ENCODE measurements around the gene CDC42EP3. TPM values are rescaled to one million over a fixed set of nuclear protein-coding genes. Genes with fewer than 3 reads are reported as not detected.

Gene CDC42EP3
- total RNA-seq, 2 donors from 2014 or later: 42.2 to 57.4 TPM

- no peaks in the 10 kb centered on the region for H3K27me3 ChIP-seq (replicated peaks; ENCODE audit: insufficient read depth)
- no peaks in the 10 kb centered on the region for H3K36me3 ChIP-seq
- ATAC-seq (ENCODE audit: insufficient number of reproducible peaks, low FRiP score, low read depth) (no peak), DNase-seq (ENCODE audit: low spot score) (no peak)
- no peak overlapping the region for H3K27ac ChIP-seq
- H3K4me3 ChIP-seq: no peak overlapping the region
- no peaks in the 10 kb centered on the region for H3K9me3 ChIP-seq
- TF ChIP-seq, protein P1, sequence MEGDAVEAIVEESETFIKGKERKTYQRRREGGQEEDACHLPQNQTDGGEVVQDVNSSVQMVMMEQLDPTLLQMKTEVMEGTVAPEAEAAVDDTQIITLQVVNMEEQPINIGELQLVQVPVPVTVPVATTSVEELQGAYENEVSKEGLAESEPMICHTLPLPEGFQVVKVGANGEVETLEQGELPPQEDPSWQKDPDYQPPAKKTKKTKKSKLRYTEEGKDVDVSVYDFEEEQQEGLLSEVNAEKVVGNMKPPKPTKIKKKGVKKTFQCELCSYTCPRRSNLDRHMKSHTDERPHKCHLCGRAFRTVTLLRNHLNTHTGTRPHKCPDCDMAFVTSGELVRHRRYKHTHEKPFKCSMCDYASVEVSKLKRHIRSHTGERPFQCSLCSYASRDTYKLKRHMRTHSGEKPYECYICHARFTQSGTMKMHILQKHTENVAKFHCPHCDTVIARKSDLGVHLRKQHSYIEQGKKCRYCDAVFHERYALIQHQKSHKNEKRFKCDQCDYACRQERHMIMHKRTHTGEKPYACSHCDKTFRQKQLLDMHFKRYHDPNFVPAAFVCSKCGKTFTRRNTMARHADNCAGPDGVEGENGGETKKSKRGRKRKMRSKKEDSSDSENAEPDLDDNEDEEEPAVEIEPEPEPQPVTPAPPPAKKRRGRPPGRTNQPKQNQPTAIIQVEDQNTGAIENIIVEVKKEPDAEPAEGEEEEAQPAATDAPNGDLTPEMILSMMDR (IDR thresholded peaks at IDR 0.05): no peak
- peaks cover 0 to 24% of the 10 kb centered on the region in 2 donors for H3K4me1 ChIP-seq (ENCODE audit: control insufficient read depth in 1 of 2, low read depth in 2 of 2)
Measured at GRCh38 chr2:37631292-37631691, 40.1 kb downstream of the CDC42EP3 start.

- Histone ChIP-seq H3K9me3 (no peaks in the 10 kb centered on the region), H3K27ac (no peak overlapping the region), H3K4me1 (ENCODE audit: control insufficient read depth in 1 of 2, low read depth in 2 of 2) (peaks cover 2 to 29% of the 10 kb centered on the region in 2 donors), H3K4me3 (no peak overlapping the region), H3K36me3 (no peaks in the 10 kb centered on the region), H3K27me3 (replicated peaks; ENCODE audit: insufficient read depth) (no peaks in the 10 kb centered on the region)
- ATAC-seq (ENCODE audit: insufficient number of reproducible peaks, low FRiP score, low read depth): no peak
- TF ChIP-seq, protein P1 (IDR thresholded peaks at IDR 0.05): no peak
- no peak for DNase-seq (ENCODE audit: low spot score)
Measured at GRCh38 chr2:37630776-37631175, 40.7 kb downstream of the CDC42EP3 start.

GRCh38 chr2:37630301-37630700 lies 41.1 kb downstream of the CDC42EP3 start:
- Histone ChIP-seq H3K4me3 (no peak overlapping the region), H3K27ac (no peak overlapping the region), H3K36me3 (no peaks in the 10 kb centered on the region), H3K4me1 (ENCODE audit: control insufficient read depth in 1 of 2, low read depth in 2 of 2) (peaks cover 6 to 34% of the 10 kb centered on the region in 2 donors), H3K27me3 (replicated peaks; ENCODE audit: insufficient read depth) (no peaks in the 10 kb centered on the region), H3K9me3 (no peaks in the 10 kb centered on the region)
- TF ChIP-seq, protein P1 (IDR thresholded peaks at IDR 0.05): no peak
- ATAC-seq (ENCODE audit: insufficient number of reproducible peaks, low FRiP score, low read depth) (no peak), DNase-seq (ENCODE audit: low spot score) (no peak)

GRCh38 chr2:37629529-37629928 lies 41.9 kb downstream of the CDC42EP3 start:
- no peaks in the 10 kb centered on the region for H3K9me3 ChIP-seq
- H3K27ac ChIP-seq: no peak overlapping the region
- no peak for DNase-seq (ENCODE audit: low spot score)
- no peaks in the 10 kb centered on the region for H3K27me3 ChIP-seq (replicated peaks; ENCODE audit: insufficient read depth)
- no peaks in the 10 kb centered on the region for H3K36me3 ChIP-seq
- TF ChIP-seq, protein P1 (IDR thresholded peaks at IDR 0.05): no peak
- ATAC-seq (ENCODE audit: insufficient number of reproducible peaks, low FRiP score, low read depth): no peak
- H3K4me1 ChIP-seq (ENCODE audit: control insufficient read depth in 1 of 2, low read depth in 2 of 2): peaks cover 10 to 38% of the 10 kb centered on the region in 2 donors
- no peak overlapping the region for H3K4me3 ChIP-seq

- H3K27me3 ChIP-seq (replicated peaks; ENCODE audit: insufficient read depth): no peaks in the 10 kb centered on the region
- no peaks in the 10 kb centered on the region for H3K9me3 ChIP-seq
- TF ChIP-seq, protein P1 (IDR thresholded peaks at IDR 0.05): no peak
- no peak for DNase-seq (ENCODE audit: low spot score)
- ATAC-seq (ENCODE audit: insufficient number of reproducible peaks, low FRiP score, low read depth): no peak
- no peaks in the 10 kb centered on the region for H3K36me3 ChIP-seq
- no peak overlapping the region for H3K4me3 ChIP-seq
- peaks cover 10 to 48% of the 10 kb centered on the region in 2 donors for H3K4me1 ChIP-seq (ENCODE audit: control insufficient read depth in 1 of 2, low read depth in 2 of 2)
- H3K27ac ChIP-seq: no peak overlapping the region
Measured at GRCh38 chr2:37627710-37628109, 43.7 kb downstream of the CDC42EP3 start.

All from thoracic aorta (tissue), 2 donors.